ENCODE data around the gene DHTKD1.

Gene DHTKD1

GRCh38 chr10:12068449-12069269 is at the start of gene DHTKD1:
DHTKD1 (plus strand) TSS chr10:12068954; CDS start chr10:12069034, 80 bp downstream.
- peak; percentile 92 for DNase-seq

- no peak for DNase-seq
Observed at GRCh38 chr10:12019283-12019971, 49.3 kb upstream of the DHTKD1 start.

GRCh38 chr10:12020574-12020973 is 48.2 kb upstream of the DHTKD1 start:
- DNase-seq: no peak

GRCh38 chr10:12022580-12023257 is 46.0 kb upstream of the DHTKD1 start:
- no peak for DNase-seq

GRCh38 chr10:12025591-12025990 is 43.2 kb upstream of the DHTKD1 start:
- DNase-seq: no peak

- no peak for DNase-seq
Observed at GRCh38 chr10:12027539-12027938, 41.2 kb upstream of the DHTKD1 start.

GRCh38 chr10:12031404-12031803 is 37.4 kb upstream of the DHTKD1 start:
- no peak for DNase-seq

GRCh38 chr10:12036073-12036655 is 32.6 kb upstream of the DHTKD1 start:
- DNase-seq: no peak

- no peak for DNase-seq
Observed at GRCh38 chr10:12041766-12042408, 26.9 kb upstream of the DHTKD1 start.

GRCh38 chr10:12042409-12042796 is 26.4 kb upstream of the DHTKD1 start:
- no peak for DNase-seq

- peak; percentile 93 for DNase-seq
Observed at GRCh38 chr10:12042797-12043651, 25.7 kb upstream of the DHTKD1 start, which contains the start of gene UPF2. UPF2 (minus strand) TSS chr10:12042809; CDS start chr10:12035423, 7,386 bp downstream.

- DNase-seq: no peak
Observed at GRCh38 chr10:12045596-12045995, 23.2 kb upstream of the DHTKD1 start.

GRCh38 chr10:12048547-12048946 is 20.2 kb upstream of the DHTKD1 start:
- no peak for DNase-seq

- DNase-seq: no peak
Observed at GRCh38 chr10:12050528-12050927, 18.2 kb upstream of the DHTKD1 start.

GRCh38 chr10:12051241-12051640 is 17.5 kb upstream of the DHTKD1 start:
- DNase-seq: no peak

- no peak for DNase-seq
Observed at GRCh38 chr10:12055732-12056131, 13.0 kb upstream of the DHTKD1 start.

- no peak for DNase-seq
Observed at GRCh38 chr10:12056748-12057147, 12.0 kb upstream of the DHTKD1 start.

- no peak for DNase-seq
Observed at GRCh38 chr10:12061124-12061523, 7.6 kb upstream of the DHTKD1 start.

GRCh38 chr10:12062754-12063482 is 5.8 kb upstream of the DHTKD1 start:
- no peak for DNase-seq

- DNase-seq: no peak
Observed at GRCh38 chr10:12063483-12063818, 5.3 kb upstream of the DHTKD1 start.

GRCh38 chr10:12067336-12067735 is 1.4 kb upstream of the DHTKD1 start:
- no peak for DNase-seq

Data from GOT3 (cell line).